DND-41 (cell line): ENCODE measurements around the gene GOLPH3.
A peak's percentile ranks its signal among the peaks of the same experiment; 100 is the strongest.

Experiments
- ATAC-seq: fragments of 200-7000 bp; cut with Tn5 transposase; 3 replicates; pipeline ENCODE4 v1.9.1; 2021; ENCODE audit warnings: low read depth; ENCODE audit not compliant: insufficient read depth
- DNase-seq: peaks from one replicate; pipeline ENCODE4 v3.0.0-alpha.2; 2020
- H2AFZ ChIP-seq: 2 replicates; pipeline ENCODE4 v1.6.0; 2012; ENCODE audit warnings: low read depth, low read length
- H3K27ac ChIP-seq: 2 replicates; pipeline ENCODE4 v1.5.1; 2012; ENCODE audit warnings: low read length, inconsistent platforms
- H3K27me3 ChIP-seq: fragments of 200-600 bp; sonication (generic); 2 replicates; pipeline ENCODE4 v1.6.0; 2012; ENCODE audit warnings: low read length, mild to moderate bottlenecking, inconsistent platforms; ENCODE audit not compliant: insufficient read depth, poor library complexity
- H3K36me3 ChIP-seq: 2 replicates; pipeline ENCODE4 v1.5.1; 2012; ENCODE audit warnings: low read length, inconsistent platforms; ENCODE audit not compliant: insufficient read depth
- H3K4me1 ChIP-seq: 2 replicates; pipeline ENCODE4 v1.5.1; 2012; ENCODE audit warnings: mild to moderate bottlenecking, low read length; ENCODE audit not compliant: insufficient read depth
- H3K4me2 ChIP-seq: 2 replicates; pipeline ENCODE4 v1.6.0; 2012; ENCODE audit warnings: mild to moderate bottlenecking, moderate library complexity, low read length, inconsistent platforms; ENCODE audit not compliant: insufficient read depth
- H3K4me3 ChIP-seq, 2 experiments: fragments of 200-600 bp in 1 of 2; shearing (Covaris generic) in 1 of 2; 2 replicates each; pipeline ENCODE4 v1.5.1; 2012 to 2016; ENCODE audit warnings: inconsistent platforms in 2 of 2, low read length in 2 of 2, mild to moderate bottlenecking in 2 of 2, low read depth in 1 of 2, moderate library complexity in 1 of 2
- H3K79me2 ChIP-seq: 2 replicates; pipeline ENCODE4 v1.6.0; 2012; ENCODE audit warnings: low read length, inconsistent platforms; ENCODE audit not compliant: insufficient read depth
- H3K9ac ChIP-seq: 2 replicates; pipeline ENCODE4 v1.6.0; 2012; ENCODE audit warnings: low read depth, mild to moderate bottlenecking, inconsistent platforms, low read length, moderate library complexity
- H3K9me3 ChIP-seq: 2 replicates; pipeline ENCODE4 v1.5.1; 2012; ENCODE audit warnings: low read length, moderate library complexity, mild to moderate bottlenecking, inconsistent platforms; ENCODE audit not compliant: insufficient read depth, severe bottlenecking
- H4K20me1 ChIP-seq: 2 replicates; pipeline ENCODE4 v1.6.0; 2012; ENCODE audit warnings: low read length; ENCODE audit not compliant: insufficient read depth
- CTCF ChIP-seq: IDR thresholded peaks from 2 replicates; pipeline ENCODE4 v1.5.1; 2012; ENCODE audit warnings: borderline replicate concordance, low read length, moderate library complexity, mild to moderate bottlenecking; ENCODE audit not compliant: poor library complexity, severe bottlenecking; ENCODE audit errors: extremely low read depth
- EZH2 ChIP-seq: IDR thresholded peaks from 3 replicates; pipeline ENCODE4 v1.6.1; 2012; ENCODE audit warnings: borderline replicate concordance, low read depth, mild to moderate bottlenecking, moderate library complexity, low read length, inconsistent platforms; ENCODE audit not compliant: severe bottlenecking

The GOLPH3 gene

GRCh38 chr5:32187675-32188074 lies 13.6 kb upstream of the GOLPH3 start:
- TF ChIP-seq CTCF (no peak), EZH2 (no peak)
- no peak for ATAC-seq
- no peaks in the 10 kb centered on the region for H4K20me1 ChIP-seq

GRCh38 chr5:32182463-32183063 lies 8.4 kb upstream of the GOLPH3 start:
- H4K20me1 ChIP-seq: no peaks in the 10 kb centered on the region
- DNase-seq: no peak
- H3K27ac ChIP-seq: no peak overlapping the region
- H2AFZ ChIP-seq: no peak overlapping the region
- no peak overlapping the region for H3K4me2 ChIP-seq
- peaks cover under 1% of the 10 kb centered on the region for H3K9me3 ChIP-seq
- ATAC-seq: no peak
- no peak overlapping the region for H3K4me3 ChIP-seq
- TF ChIP-seq CTCF (no peak), EZH2 (no peak)
- H3K27me3 ChIP-seq: no peaks in the 10 kb centered on the region
- H3K79me2 ChIP-seq: no peaks in the 10 kb centered on the region
- no peaks in the 10 kb centered on the region for H3K4me1 ChIP-seq
- H3K36me3 ChIP-seq: no peaks in the 10 kb centered on the region
- no peak overlapping the region for H3K9ac ChIP-seq

More at GRCh38 chr5:32187675-32188074, 13.6 kb upstream of the GOLPH3 start:
- Histone ChIP-seq H3K9ac (no peak overlapping the region), H3K36me3 (no peaks in the 10 kb centered on the region), H3K4me2 (no peak overlapping the region), H3K27ac (no peak overlapping the region), H3K4me1 (no peaks in the 10 kb centered on the region), H2AFZ (no peak overlapping the region), H3K4me3 (no peak overlapping the region), H3K9me3 (peaks cover 3% of the 10 kb centered on the region), H3K79me2 (no peaks in the 10 kb centered on the region), H3K27me3 (no peaks in the 10 kb centered on the region)
- DNase-seq: no peak

- H2AFZ ChIP-seq: peak overlapping the region; percentile 97
- peak overlapping the region; percentile 94 for H3K9ac ChIP-seq
- H4K20me1 ChIP-seq: peaks cover 25% of the 10 kb centered on the region
- DNase-seq (peak; percentile 46), ATAC-seq (peak; percentile 23)
- no peaks in the 10 kb centered on the region for H3K9me3 ChIP-seq
- peak overlapping the region; percentile 81 to 90 for H3K4me3 ChIP-seq
- H3K27ac ChIP-seq: peak overlapping the region; percentile 96
- H3K79me2 ChIP-seq: peaks cover 61% of the 10 kb centered on the region
- H3K36me3 ChIP-seq: peaks cover 33% of the 10 kb centered on the region
- no peaks in the 10 kb centered on the region for H3K27me3 ChIP-seq
- TF ChIP-seq EZH2: no peak
- TF ChIP-seq CTCF: no peak
- H3K4me1 ChIP-seq: peaks cover 31% of the 10 kb centered on the region
- H3K4me2 ChIP-seq: peak overlapping the region; percentile 62
These were observed 680 bp downstream of the GOLPH3 start for GRCh38 chr5:32173267-32174010.
